Measurements from ENCODE around the gene XXYLT1. TPM values are rescaled to one million over a fixed set of nuclear protein-coding genes. Genes with fewer than 3 reads are reported as not detected.
A peak's percentile ranks its signal among the peaks of the same experiment; 100 is the strongest.

Gene XXYLT1
- total RNA-seq, 1 experiment from 2014 or later: 23.4 TPM

- H3K36me3 Mint-ChIP-seq: no peaks in the 10 kb centered on the region
- ChIA-PET CTCF (no interaction called here), POLR2A (interaction anchor here (0.6 kb wide), 1 partner anchor 1620 kb away, joined by 6 read pairs; no protein-coding TSS in a partner anchor)
- ATAC-seq: no peak
- no peak for DNase-seq (ENCODE audit: low spot score)
- H3K27me3 Mint-ChIP-seq (ENCODE audit: low read depth): no peaks in the 10 kb centered on the region
- TF ChIP-seq ZBTB21 (CRISPR knock-in tag; IDR thresholded peaks at IDR 0.05; ENCODE audit: borderline replicate concordance) (no peak), ZNF317 (CRISPR knock-in tag; IDR thresholded peaks at IDR 0.05; ENCODE audit: borderline replicate concordance, low read depth) (no peak), ZNF532 (CRISPR knock-in tag; IDR thresholded peaks at IDR 0.05; ENCODE audit: borderline replicate concordance) (no peak), EMX1 (CRISPR knock-in tag; IDR thresholded peaks at IDR 0.05) (no peak), ELF4 (CRISPR knock-in tag; IDR thresholded peaks at IDR 0.05; ENCODE audit: low read depth) (no peak), JUN (CRISPR knock-in tag; IDR thresholded peaks at IDR 0.05) (no peak)
- TF ChIP-seq, protein P1, sequence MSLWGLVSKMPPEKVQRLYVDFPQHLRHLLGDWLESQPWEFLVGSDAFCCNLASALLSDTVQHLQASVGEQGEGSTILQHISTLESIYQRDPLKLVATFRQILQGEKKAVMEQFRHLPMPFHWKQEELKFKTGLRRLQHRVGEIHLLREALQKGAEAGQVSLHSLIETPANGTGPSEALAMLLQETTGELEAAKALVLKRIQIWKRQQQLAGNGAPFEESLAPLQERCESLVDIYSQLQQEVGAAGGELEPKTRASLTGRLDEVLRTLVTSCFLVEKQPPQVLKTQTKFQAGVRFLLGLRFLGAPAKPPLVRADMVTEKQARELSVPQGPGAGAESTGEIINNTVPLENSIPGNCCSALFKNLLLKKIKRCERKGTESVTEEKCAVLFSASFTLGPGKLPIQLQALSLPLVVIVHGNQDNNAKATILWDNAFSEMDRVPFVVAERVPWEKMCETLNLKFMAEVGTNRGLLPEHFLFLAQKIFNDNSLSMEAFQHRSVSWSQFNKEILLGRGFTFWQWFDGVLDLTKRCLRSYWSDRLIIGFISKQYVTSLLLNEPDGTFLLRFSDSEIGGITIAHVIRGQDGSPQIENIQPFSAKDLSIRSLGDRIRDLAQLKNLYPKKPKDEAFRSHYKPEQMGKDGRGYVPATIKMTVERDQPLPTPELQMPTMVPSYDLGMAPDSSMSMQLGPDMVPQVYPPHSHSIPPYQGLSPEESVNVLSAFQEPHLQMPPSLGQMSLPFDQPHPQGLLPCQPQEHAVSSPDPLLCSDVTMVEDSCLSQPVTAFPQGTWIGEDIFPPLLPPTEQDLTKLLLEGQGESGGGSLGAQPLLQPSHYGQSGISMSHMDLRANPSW (CRISPR knock-in tag; conservative IDR thresholded peaks at IDR 0.05; ENCODE audit: low read depth): no peak
- no peak overlapping the region for H3K4me3 Mint-ChIP-seq
- H3K9me3 Mint-ChIP-seq: no peaks in the 10 kb centered on the region; the same call in 1 of the 2 replicates
- peaks cover 29% of the 10 kb centered on the region for H3K4me1 Mint-ChIP-seq
- no peak overlapping the region; the same call in 1 of the 2 replicates for H3K27ac Mint-ChIP-seq
Observed at GRCh38 chr3:195159117-195159813, 111.7 kb downstream of the XXYLT1 start.

DNA sequence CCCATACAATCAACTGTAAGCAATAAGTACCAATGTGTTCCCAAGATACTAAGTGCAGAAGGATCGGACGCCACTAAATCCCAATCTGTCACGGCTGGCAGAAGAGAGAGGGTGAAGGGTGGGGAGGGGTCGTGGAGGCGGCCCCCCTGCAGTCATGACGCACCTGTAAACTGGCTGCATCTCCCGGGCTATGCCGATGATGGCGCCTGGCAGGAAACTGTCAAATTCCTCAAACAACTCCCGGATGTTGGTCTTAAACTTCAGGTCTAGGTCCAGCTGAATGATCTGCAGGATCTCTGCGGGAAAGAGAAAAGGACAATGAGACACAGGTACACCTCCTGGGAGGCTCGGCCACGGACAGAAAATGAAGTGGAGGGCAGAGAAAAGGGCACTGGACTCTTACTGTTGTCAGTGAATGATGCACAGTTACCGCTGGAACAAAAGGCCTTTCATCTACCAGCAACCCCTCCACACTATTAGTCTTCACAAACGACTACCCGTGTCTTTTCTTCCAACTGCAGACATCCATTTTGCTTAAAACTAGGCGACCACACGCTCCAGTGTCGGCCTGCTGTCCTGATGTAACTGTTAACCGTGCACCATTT, 114.6 kb downstream of the XXYLT1 start:
- no peaks in the 10 kb centered on the region for H3K9me3 Mint-ChIP-seq
- POLR2A ChIA-PET: no interaction called here
- no peak for ATAC-seq
- H3K4me1 Mint-ChIP-seq: peaks cover 54% of the 10 kb centered on the region
- CTCF ChIA-PET: interaction anchor here (1.5 kb wide), 1 partner anchor 114 kb away, joined by 6 read pairs; the partner anchor contains the start of gene XXYLT1
- no peak overlapping the region for H3K4me3 Mint-ChIP-seq
- H3K36me3 Mint-ChIP-seq: no peaks in the 10 kb centered on the region
- H3K27ac Mint-ChIP-seq: peak overlapping the region; percentile 38; the same call in 1 of the 2 replicates
- DNase-seq (ENCODE audit: low spot score): no peak
- H3K27me3 Mint-ChIP-seq (ENCODE audit: low read depth): no peaks in the 10 kb centered on the region
- TF ChIP-seq, protein P2, sequence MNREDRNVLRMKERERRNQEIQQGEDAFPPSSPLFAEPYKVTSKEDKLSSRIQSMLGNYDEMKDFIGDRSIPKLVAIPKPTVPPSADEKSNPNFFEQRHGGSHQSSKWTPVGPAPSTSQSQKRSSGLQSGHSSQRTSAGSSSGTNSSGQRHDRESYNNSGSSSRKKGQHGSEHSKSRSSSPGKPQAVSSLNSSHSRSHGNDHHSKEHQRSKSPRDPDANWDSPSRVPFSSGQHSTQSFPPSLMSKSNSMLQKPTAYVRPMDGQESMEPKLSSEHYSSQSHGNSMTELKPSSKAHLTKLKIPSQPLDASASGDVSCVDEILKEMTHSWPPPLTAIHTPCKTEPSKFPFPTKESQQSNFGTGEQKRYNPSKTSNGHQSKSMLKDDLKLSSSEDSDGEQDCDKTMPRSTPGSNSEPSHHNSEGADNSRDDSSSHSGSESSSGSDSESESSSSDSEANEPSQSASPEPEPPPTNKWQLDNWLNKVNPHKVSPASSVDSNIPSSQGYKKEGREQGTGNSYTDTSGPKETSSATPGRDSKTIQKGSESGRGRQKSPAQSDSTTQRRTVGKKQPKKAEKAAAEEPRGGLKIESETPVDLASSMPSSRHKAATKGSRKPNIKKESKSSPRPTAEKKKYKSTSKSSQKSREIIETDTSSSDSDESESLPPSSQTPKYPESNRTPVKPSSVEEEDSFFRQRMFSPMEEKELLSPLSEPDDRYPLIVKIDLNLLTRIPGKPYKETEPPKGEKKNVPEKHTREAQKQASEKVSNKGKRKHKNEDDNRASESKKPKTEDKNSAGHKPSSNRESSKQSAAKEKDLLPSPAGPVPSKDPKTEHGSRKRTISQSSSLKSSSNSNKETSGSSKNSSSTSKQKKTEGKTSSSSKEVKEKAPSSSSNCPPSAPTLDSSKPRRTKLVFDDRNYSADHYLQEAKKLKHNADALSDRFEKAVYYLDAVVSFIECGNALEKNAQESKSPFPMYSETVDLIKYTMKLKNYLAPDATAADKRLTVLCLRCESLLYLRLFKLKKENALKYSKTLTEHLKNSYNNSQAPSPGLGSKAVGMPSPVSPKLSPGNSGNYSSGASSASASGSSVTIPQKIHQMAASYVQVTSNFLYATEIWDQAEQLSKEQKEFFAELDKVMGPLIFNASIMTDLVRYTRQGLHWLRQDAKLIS (CRISPR knock-in tag; IDR thresholded peaks at IDR 0.05; ENCODE audit: borderline replicate concordance): no peak
- TF ChIP-seq, protein P3, sequence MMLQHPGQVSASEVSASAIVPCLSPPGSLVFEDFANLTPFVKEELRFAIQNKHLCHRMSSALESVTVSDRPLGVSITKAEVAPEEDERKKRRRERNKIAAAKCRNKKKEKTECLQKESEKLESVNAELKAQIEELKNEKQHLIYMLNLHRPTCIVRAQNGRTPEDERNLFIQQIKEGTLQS (CRISPR knock-in tag; conservative IDR thresholded peaks at IDR 0.05): no peak
- no peak for TF ChIP-seq JUN (CRISPR knock-in tag; IDR thresholded peaks at IDR 0.05)
- TF ChIP-seq ZNF138 (CRISPR knock-in tag; conservative IDR thresholded peaks at IDR 0.05): no peak
- TF ChIP-seq NR3C1 (CRISPR knock-in tag; conservative IDR thresholded peaks at IDR 0.05; ENCODE audit: low read depth): no peak
- TF ChIP-seq, protein P4, sequence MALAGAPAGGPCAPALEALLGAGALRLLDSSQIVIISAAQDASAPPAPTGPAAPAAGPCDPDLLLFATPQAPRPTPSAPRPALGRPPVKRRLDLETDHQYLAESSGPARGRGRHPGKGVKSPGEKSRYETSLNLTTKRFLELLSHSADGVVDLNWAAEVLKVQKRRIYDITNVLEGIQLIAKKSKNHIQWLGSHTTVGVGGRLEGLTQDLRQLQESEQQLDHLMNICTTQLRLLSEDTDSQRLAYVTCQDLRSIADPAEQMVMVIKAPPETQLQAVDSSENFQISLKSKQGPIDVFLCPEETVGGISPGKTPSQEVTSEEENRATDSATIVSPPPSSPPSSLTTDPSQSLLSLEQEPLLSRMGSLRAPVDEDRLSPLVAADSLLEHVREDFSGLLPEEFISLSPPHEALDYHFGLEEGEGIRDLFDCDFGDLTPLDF (CRISPR knock-in tag; IDR thresholded peaks at IDR 0.05): no peak
- TF ChIP-seq ELF4 (CRISPR knock-in tag; IDR thresholded peaks at IDR 0.05; ENCODE audit: low read depth): no peak
- no peak for TF ChIP-seq EMX1 (CRISPR knock-in tag; IDR thresholded peaks at IDR 0.05)
- TF ChIP-seq, protein P5, sequence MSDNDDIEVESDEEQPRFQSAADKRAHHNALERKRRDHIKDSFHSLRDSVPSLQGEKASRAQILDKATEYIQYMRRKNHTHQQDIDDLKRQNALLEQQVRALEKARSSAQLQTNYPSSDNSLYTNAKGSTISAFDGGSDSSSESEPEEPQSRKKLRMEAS (CRISPR knock-in tag; IDR thresholded peaks at IDR 0.05): no peak
- no peak for TF ChIP-seq IRF2 (CRISPR knock-in tag; IDR thresholded peaks at IDR 0.05; ENCODE audit: borderline replicate concordance, low read depth)
- no peak for TF ChIP-seq CTCF (IDR thresholded peaks at IDR 0.05)
- no peak for TF ChIP-seq PRRX2 (CRISPR knock-in tag; IDR thresholded peaks at IDR 0.05)
- no peak for TF ChIP-seq CREM (CRISPR knock-in tag; IDR thresholded peaks at IDR 0.05)
- no peak for TF ChIP-seq FOXK1 (CRISPR knock-in tag; IDR thresholded peaks at IDR 0.05)

Data from WTC11 (cell line).